Ovary (tissue), 9 donors: ENCODE results near the gene UBE2L3. TPM values are rescaled to one million over a fixed set of nuclear protein-coding genes. Genes with fewer than 3 reads are reported as not detected.
A peak's percentile ranks its signal among the peaks of the same experiment; 100 is the strongest.

ENCODE experiments used
- DNase-seq, 5 donors: peaks; one replicate each; pipeline ENCODE4 v3.0.0-alpha.2; 2019 to 2020
- H3K27ac ChIP-seq, 2 donors: fragments of 200-600 bp; one replicate each; pipeline versions ENCODE4 v1.5.1 to v1.8.0; 2019 to 2022
- H3K27me3 ChIP-seq: fragments of 200-600 bp; one replicate; pipeline ENCODE4 v1.8.0; 2022
- H3K36me3 ChIP-seq: fragments of 200-600 bp; sonication (generic); one replicate; pipeline ENCODE4 v1.5.1; 2019
- H3K4me1 ChIP-seq: one replicate; pipeline ENCODE4 v1.8.1; 2013; ENCODE audit warnings: mild to moderate bottlenecking, moderate library complexity; ENCODE audit not compliant: insufficient read depth
- H3K4me3 ChIP-seq: fragments of 200-600 bp; sonication (generic); one replicate; pipeline ENCODE4 v1.5.1; 2017
- H3K9me3 ChIP-seq, 2 donors: fragments of 200-600 bp in 1 of 2; sonication (generic) in 1 of 2; one replicate each; pipeline versions ENCODE4 v1.5.1 to v1.8.1; 2013 to 2019; ENCODE audit warnings: mild to moderate bottlenecking in 1 of 2, moderate library complexity in 1 of 2
- EP300 ChIP-seq: sonication (generic); formaldehyde crosslinking; IDR thresholded peaks from one replicate; pipeline ENCODE4 v1.6.1; 2017; ENCODE audit warnings: antibody characterized with exemption
- POLR2A ChIP-seq: fragments of 450-650 bp; IDR thresholded peaks from one replicate; pipeline ENCODE4 v1.6.1; 2017; ENCODE audit warnings: antibody characterized with exemption, mild to moderate bottlenecking, moderate library complexity
- WGBS, 3 donors: extraction: QIAGEN DNeasy Blood & Tissue Kit in 1 of 3; methylation state at CpG; one replicate each; pipeline versions ENCODE4 v1.1.5 to v1.1.7; 2013 to 2017; 5-methylcytosine and 5-hydroxymethylcytosine counted together
- intact Hi-C, 4 donors: fragments of 100-400 bp; cut with DNase I; formaldehyde crosslinking; loops; one replicate each; pipeline versions ENCODE4 v1.11.0 to v1.15.1; 2022 to 2023
- polyA plus RNA-seq, 2 donors: library from polyadenylated mRNA; stranded (reverse); fragments of 200-250 nt in 1 of 2; fragments of 350-450 nt in 1 of 2; fragmentation: Illumina TruSeq in 1 of 2; extraction: RNeasy Lipid Tissue Mini Kit (QIAGEN cat#74804) in 1 of 2; gene quantifications; one replicate each; pipeline ENCODE4 v1.2.3, GENCODE V29; 2013 to 2014
- total RNA-seq, 7 donors: library from RNA; depleted of rRNA in 2 of 7; stranded (reverse); fragments of >200 nt in 2 of 7; fragmentation: NEBNext Ultra II Directional in 3 of 7; extraction: Animal tissue kit (Norgen Biotek cat#: 25700) in 3 of 7; gene quantifications; one replicate each; pipeline versions ENCODE4 v1.1.0 to v1.2.4, GENCODE V29; 2016 to 2023
- TF ChIP-seq, protein P1 (sequence below), 3 donors: fragments of 450-650 bp in 2 of 3; fragments of 200-600 bp in 1 of 3; IDR thresholded peaks; one replicate each; pipeline versions ENCODE4 v1.5.1 to v1.8.0; 2016 to 2022; ENCODE audit warnings: antibody characterized with exemption in 3 of 3, mild to moderate bottlenecking in 1 of 3
- donor health status: DM: no; HTN: no; CAD: no; lungs with moderate emphysema.
- donor health status: DM: no; HTN: no; CAD: no.
- donor health status: Bipolar disorder and iron deficiency.
- donor health status: DM: yes; HTN: yes; CAD: no.
- donor health status: DM: no; HTN: no; CAD: no.
- donor health status: DM: yes; HTN: yes; CAD: no.

The UBE2L3 gene
- total and polyA plus RNA-seq, 9 donors: 20.3 to 105 (median 39.9) TPM

- TF ChIP-seq EP300: no peak
- TF ChIP-seq, protein P1, sequence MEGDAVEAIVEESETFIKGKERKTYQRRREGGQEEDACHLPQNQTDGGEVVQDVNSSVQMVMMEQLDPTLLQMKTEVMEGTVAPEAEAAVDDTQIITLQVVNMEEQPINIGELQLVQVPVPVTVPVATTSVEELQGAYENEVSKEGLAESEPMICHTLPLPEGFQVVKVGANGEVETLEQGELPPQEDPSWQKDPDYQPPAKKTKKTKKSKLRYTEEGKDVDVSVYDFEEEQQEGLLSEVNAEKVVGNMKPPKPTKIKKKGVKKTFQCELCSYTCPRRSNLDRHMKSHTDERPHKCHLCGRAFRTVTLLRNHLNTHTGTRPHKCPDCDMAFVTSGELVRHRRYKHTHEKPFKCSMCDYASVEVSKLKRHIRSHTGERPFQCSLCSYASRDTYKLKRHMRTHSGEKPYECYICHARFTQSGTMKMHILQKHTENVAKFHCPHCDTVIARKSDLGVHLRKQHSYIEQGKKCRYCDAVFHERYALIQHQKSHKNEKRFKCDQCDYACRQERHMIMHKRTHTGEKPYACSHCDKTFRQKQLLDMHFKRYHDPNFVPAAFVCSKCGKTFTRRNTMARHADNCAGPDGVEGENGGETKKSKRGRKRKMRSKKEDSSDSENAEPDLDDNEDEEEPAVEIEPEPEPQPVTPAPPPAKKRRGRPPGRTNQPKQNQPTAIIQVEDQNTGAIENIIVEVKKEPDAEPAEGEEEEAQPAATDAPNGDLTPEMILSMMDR (IDR thresholded peaks at IDR 0.05): no peak
- TF ChIP-seq POLR2A: no peak
- no peak overlapping the region for H3K27ac ChIP-seq
- intact Hi-C loops: no loop called here
- 0% methylated on average over 44 of the region's 44 CpGs for WGBS, 3 donors
- DNase-seq: peak; percentile 75 to 90 (median 84)
- H3K36me3 ChIP-seq: no peaks in the 10 kb centered on the region
- no peaks in the 10 kb centered on the region for H3K27me3 ChIP-seq
- peaks cover 7% of the 10 kb centered on the region for H3K4me1 ChIP-seq
- H3K9me3 ChIP-seq: no peaks in the 10 kb centered on the region
- peak overlapping the region; percentile 57 for H3K4me3 ChIP-seq
Measured at GRCh38 chr22:21652010-21652546, 84.6 kb downstream of the UBE2L3 start.

GRCh38 chr22:21652547-21653545 lies 85.3 kb downstream of the UBE2L3 start:
- 17 to 27% (median 18%) methylated on average over 20 to 40 of the region's 40 CpGs for WGBS, 3 donors
- no peak for DNase-seq
- Histone ChIP-seq H3K36me3 (no peaks in the 10 kb centered on the region), H3K9me3 (no peaks in the 10 kb centered on the region), H3K4me3 (peak overlapping the region; percentile 57), H3K4me1 (peaks cover 7% of the 10 kb centered on the region), H3K27me3 (no peaks in the 10 kb centered on the region), H3K27ac (no peak overlapping the region)
- TF ChIP-seq, protein P1 (IDR thresholded peaks at IDR 0.05): no peak
- TF ChIP-seq EP300: no peak
- no peak for TF ChIP-seq POLR2A
- intact Hi-C loops: no loop called here

GRCh38 chr22:21657020-21657359 lies 89.5 kb downstream of the UBE2L3 start:
- no peak overlapping the region for H3K27ac ChIP-seq
- intact Hi-C loops: no loop called here
- H3K36me3 ChIP-seq: no peaks in the 10 kb centered on the region
- H3K27me3 ChIP-seq: no peaks in the 10 kb centered on the region
- no peak overlapping the region for H3K4me3 ChIP-seq
- H3K9me3 ChIP-seq: no peaks in the 10 kb centered on the region
- no peak for DNase-seq
- TF ChIP-seq EP300 (no peak), POLR2A (no peak)
- 14 to 21% (median 18%) methylated on average over 17 of the region's 17 CpGs for WGBS, 3 donors
- peaks cover 3% of the 10 kb centered on the region for H3K4me1 ChIP-seq

GRCh38 chr22:21657360-21658032 lies 90.0 kb downstream of the UBE2L3 start:
- Histone ChIP-seq H3K36me3 (no peaks in the 10 kb centered on the region), H3K27me3 (no peaks in the 10 kb centered on the region), H3K4me1 (peaks cover 1% of the 10 kb centered on the region), H3K4me3 (peak overlapping the region; percentile 22), H3K27ac (no peak overlapping the region), H3K9me3 (no peaks in the 10 kb centered on the region)
- peak in 2 of 5 donors; percentile 34 to 48 for DNase-seq
- TF ChIP-seq EP300 (no peak), POLR2A (no peak)
- TF ChIP-seq, protein P1 (IDR thresholded peaks at IDR 0.05): no peak
- intact Hi-C loops: no loop called here
- WGBS, 3 donors: 1% methylated on average over 56 to 79 of the region's 79 CpGs
